Gastroesophageal sphincter (tissue), 3 donors: ENCODE data around the gene NRIP2.

Experiments used
- CTCF ChIP-seq, 4 experiments: fragments of 200-600 bp in 2 of 4; fragments of 450-650 bp in 2 of 4; sonication (generic) in 1 of 4; IDR thresholded peaks; one replicate each; pipeline ENCODE4 v1.5.1; 2017 to 2019; ENCODE audit warnings: antibody characterized with exemption in 4 of 4, mild to moderate bottlenecking in 2 of 4, moderate library complexity in 2 of 4
- EP300 ChIP-seq: sonication (generic); formaldehyde crosslinking; IDR thresholded peaks from one replicate; pipeline ENCODE4 v1.6.1; 2017; ENCODE audit warnings: antibody characterized with exemption, mild to moderate bottlenecking
- POLR2A ChIP-seq, 2 donors: fragments of 450-650 bp; IDR thresholded peaks; one replicate each; pipeline ENCODE4 v1.6.1; 2017; ENCODE audit warnings: antibody characterized with exemption in 2 of 2, mild to moderate bottlenecking in 2 of 2, moderate library complexity in 1 of 2
- POLR2AphosphoS5 ChIP-seq: sonication (generic); formaldehyde crosslinking; IDR thresholded peaks from one replicate; pipeline ENCODE4 v1.6.1; 2017; ENCODE audit warnings: antibody characterized with exemption

- TF ChIP-seq POLR2A (IDR thresholded peaks at IDR 0.05) (no peak), EP300 (no peak), POLR2AphosphoS5 (no peak), CTCF (IDR thresholded peaks at IDR 0.05) (peak; percentile 51 to 93 (median 72))
Measured at GRCh38 chr12:2783936-2784600, 50.8 kb downstream of the NRIP2 start.
